ENCODE results near the gene RIMKLA. TPM values are rescaled to one million over a fixed set of nuclear protein-coding genes. Genes with fewer than 3 reads are reported as not detected.

Gene RIMKLA
- total RNA-seq, 2 experiments from 2014 or later = 1.2 TPM

GRCh38 chr1:42469727-42470126 is 89.1 kb downstream of the RIMKLA start:
- no peak for DNase-seq
- H3K27me3 Mint-ChIP-seq (ENCODE audit: low read depth) = no peaks in the 10 kb centered on the region
- intact Hi-C loops (cut with micrococcal nuclease) = loop anchor here (10.0 kb wide), 1 partner anchor 375 kb away; the partner anchor contains the start of gene ZNF691
- peaks cover 2% of the 10 kb centered on the region for H3K36me3 Mint-ChIP-seq (ENCODE audit: low read depth)
- H3K4me3 Mint-ChIP-seq = no peak overlapping the region
- H3K9me3 Mint-ChIP-seq = no peaks in the 10 kb centered on the region
- H3K27ac Mint-ChIP-seq = no peak overlapping the region
- H3K4me1 Mint-ChIP-seq (ENCODE audit: low read depth) = no peaks in the 10 kb centered on the region
- CTCF ChIA-PET = no interaction called here

Other genes starting within 250 kb of the RIMKLA start
- gene GUCA2B, start 227.4 kb upstream of the RIMKLA start, total RNA-seq = not detected
- gene GUCA2A, start 216.0 kb upstream of the RIMKLA start, total RNA-seq = not detected
- 10 to 100 TPM; 35.6 to 37.2 TPM for gene FOXJ3, start 45.6 kb upstream of the RIMKLA start, total RNA-seq
- gene ZMYND12, start 75.2 kb downstream of the RIMKLA start, total RNA-seq = under 1 TPM; 0.74 to 0.76 TPM
- gene PPCS, start 75.8 kb downstream of the RIMKLA start, total RNA-seq = 10 to 100 TPM; 47.4 to 49.6 TPM
- 1 to 10 TPM; 1.4 to 2.1 TPM for gene CCDC30, start 82.5 kb downstream of the RIMKLA start, total RNA-seq